SIG-M5 treated with dmso at 0.1 percent for 504 hours (cell line): ENCODE measurements around the gene ANG.
A peak's percentile ranks its signal among the peaks of the same experiment; 100 is the strongest.
"Not testable (repeated sequence)": the region's sequence is repeated elsewhere in the genome, so short reads cannot be mapped to it uniquely, and the experiment has no call there.

ENCODE experiments used
- DNase-seq: peaks from one replicate; lab custom pipeline; 2025; ENCODE audit not compliant: unreplicated experiment; lab: John Stamatoyannopoulos, UW

Gene ANG

GRCh38 chr14:20734430-20734806, 45.9 kb downstream of the ANG start:
- no peak for DNase-seq

GRCh38 chr14:20738292-20738691, 49.7 kb downstream of the ANG start:
- DNase-seq, result not testable (repeated sequence)

GRCh38 chr14:20742132-20742531, 53.6 kb downstream of the ANG start:
- DNase-seq, result no peak

GRCh38 chr14:20743556-20743955, 55.0 kb downstream of the ANG start:
- peak; percentile 38 for DNase-seq
